ENCODE results near the gene UBE2L5. TPM values are rescaled to one million over a fixed set of nuclear protein-coding genes. Genes with fewer than 3 reads are reported as not detected.

The UBE2L5 gene
- total and polyA plus RNA-seq, 2 of the 4 experiments (the other 2 are of a cell fraction) = 0.18 TPM; not detected in 1

DNA sequence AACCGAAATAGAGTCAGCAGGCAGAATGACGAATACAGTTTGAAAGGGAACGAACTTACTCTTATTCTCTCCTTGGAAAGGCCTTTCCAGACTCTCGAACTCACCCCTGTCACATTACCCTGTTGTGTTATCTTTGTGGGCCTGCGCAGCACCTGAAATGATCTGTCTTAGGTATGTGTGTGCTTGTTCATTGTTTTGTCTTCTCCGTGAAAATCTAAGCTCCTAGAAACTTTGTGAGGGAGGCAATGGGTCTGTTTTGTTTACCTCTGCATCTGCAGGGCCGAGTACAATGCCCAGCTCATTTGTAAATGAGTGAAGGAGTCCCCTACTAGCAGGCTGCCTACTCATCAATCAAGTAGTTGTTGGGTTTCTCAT, 23.8 kb downstream of the UBE2L5 start:
- H3K4me2 ChIP-seq (ENCODE audit: low read depth, low read length) = peak overlapping the region; percentile 43
- no TSS peak for BruUV-seq (replicated peaks)

More for the DNA sequence above, 23.8 kb downstream of the UBE2L5 start:
- Histone ChIP-seq H3K18ac (ENCODE audit: low read depth, low read length) (peak overlapping the region; percentile 66), H3K9me3 (ENCODE audit: control insufficient read depth, insufficient read depth, low read length) (no peaks in the 10 kb centered on the region), H3K56ac (ENCODE audit: extremely low read depth, insufficient read depth, low read length) (0 out of 2 replicates have a peak overlapping the region, but pooled peaks have one; percentile 7), H2AK5ac (ENCODE audit: low read depth, low read length) (peak overlapping the region; percentile 59; the same call in 1 of the 2 replicates), H3K79me1 (ENCODE audit: low read depth in 1 of 2, low read length in 2 of 2) (no peaks in the 10 kb centered on the region), H3K4ac (ENCODE audit: low read depth, low read length) (peak overlapping the region; percentile 84), H4K8ac (ENCODE audit: low read depth in 2 of 2, low read length in 2 of 2) (peak overlapping the region; percentile 49 to 93; a peak in 3 of 4 replicates), H3K14ac (replicated peaks; ENCODE audit: low read depth, low read length) (peak overlapping the region; percentile 62; the same call in 1 of the 2 replicates), H2AFZ (replicated peaks; ENCODE audit: low read length, poor library complexity) (peak overlapping the region; percentile 80), H2BK20ac (ENCODE audit: low read depth, low read length) (peak overlapping the region; percentile 80; the same call in 1 of the 2 replicates), H2BK15ac (ENCODE audit: low read depth, low read length) (peak overlapping the region; percentile 76; the same call in 2 of the 3 replicates), H3K9ac (ENCODE audit: low read depth, low read length) (peak overlapping the region; percentile 47; the same call in 1 of the 2 replicates), H3K27me3 (ENCODE audit: control insufficient read depth, insufficient read depth, low read length) (no peaks in the 10 kb centered on the region), H3K4me1 (ENCODE audit: control insufficient read depth, insufficient read depth, low read length) (peaks cover 7% of the 10 kb centered on the region), H4K5ac (ENCODE audit: low read depth, low read length) (peak overlapping the region; percentile 6), H3K9me1 (ENCODE audit: insufficient read depth, low read length) (no peaks in the 10 kb centered on the region), H4K91ac (ENCODE audit: insufficient read depth, low read depth, low read length) (peak overlapping the region; percentile 78; the same call in 1 of the 2 replicates), H2BK5ac (ENCODE audit: low read depth, low read length, poor library complexity, severe bottlenecking) (peak overlapping the region; percentile 38), H2AK9ac (replicated peaks; ENCODE audit: low read depth, low read length, poor library complexity) (peak overlapping the region; percentile 6), H3K4me3 (ENCODE audit: insufficient read depth, low read depth, low read length) (peak overlapping the region; percentile 2; the same call in 1 of the 2 replicates), H3K36me3 (ENCODE audit: control insufficient read depth, insufficient read depth, low read length) (no peaks in the 10 kb centered on the region), H4K20me1 (ENCODE audit: insufficient read depth, low read length) (no peaks in the 10 kb centered on the region), H3K27ac (ENCODE audit: insufficient read depth, low read length) (peak overlapping the region; percentile 28; the same call in 1 of the 2 replicates), H2BK120ac (ENCODE audit: low read depth, low read length) (peak overlapping the region; percentile 92), H3K23ac (ENCODE audit: low read depth, low read length) (peak overlapping the region; percentile 97)
- ChIA-PET POLR2A (ENCODE audit: unreplicated experiment) (no interaction called here), CTCF (no interaction called here)
- DNase-seq (no peak), ATAC-seq (ENCODE audit: low read depth) (no peak; the same call in 1 of the 2 replicates)
- no peak for TF ChIP-seq POLR2A (IDR thresholded peaks at IDR 0.05; ENCODE audit: low read depth, low read length)
- in situ Hi-C loops (cut with MboI; ENCODE audit: low sequenced_read_pairs) = loop anchor here (10.0 kb wide), 1 partner anchor 311 kb away; no protein-coding TSS in a partner anchor
- 20% methylated on average over 1 of the region's 7 CpGs; no CpG with 5 or more reads in 1 of the 2 experiments for WGBS, 2 experiments (ENCODE audit: extremely low coverage in 2 of 2, insufficient read length in 1 of 2)
- intact Hi-C loops (cut with micrococcal nuclease) = loop anchor here (5.0 kb wide), 1 partner anchor 314 kb away; no protein-coding TSS in a partner anchor
- dilution Hi-C loops (cut with HindIII; ENCODE audit: low sequenced_read_pairs, unreplicated experiment) = no loop called here
